Measurements from ENCODE around the gene ATN1. TPM values are rescaled to one million over a fixed set of nuclear protein-coding genes. Genes with fewer than 3 reads are reported as not detected.

Gene ATN1
- total and polyA plus RNA-seq, 4 donors, result 3.6 to 12.6 (median 7.9) TPM

DNA sequence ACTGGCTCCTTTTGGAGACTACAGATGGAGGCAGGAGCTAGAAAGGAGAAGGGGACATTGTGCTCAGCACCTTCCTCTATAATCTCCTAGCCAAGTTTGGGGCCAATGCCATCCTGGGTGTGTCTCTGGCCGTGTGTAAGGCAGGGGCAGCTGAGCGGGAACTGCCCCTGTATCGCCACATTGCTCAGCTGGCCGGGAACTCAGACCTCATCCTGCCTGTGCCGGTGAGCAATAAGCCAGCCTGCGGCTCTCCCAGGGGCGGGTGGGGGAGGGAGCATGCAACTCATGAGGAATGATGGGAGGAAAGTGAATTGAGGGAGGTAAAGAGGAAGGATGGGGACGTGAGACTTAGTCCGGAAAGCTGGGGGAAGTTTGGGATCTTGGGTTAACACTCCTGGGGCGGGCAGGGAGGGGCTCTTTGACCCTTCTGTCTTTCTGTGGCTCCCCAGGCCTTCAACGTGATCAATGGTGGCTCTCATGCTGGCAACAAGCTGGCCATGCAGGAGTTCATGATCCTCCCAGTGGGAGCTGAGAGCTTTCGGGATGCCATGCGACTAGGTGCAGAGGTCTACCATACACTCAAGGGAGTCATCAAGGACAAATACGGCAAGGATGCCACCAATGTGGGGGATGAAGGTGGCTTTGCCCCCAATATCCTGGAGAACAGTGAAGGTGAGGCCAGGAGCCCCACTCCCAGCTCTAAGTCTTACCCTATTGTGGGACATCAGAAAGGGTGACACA, 10.1 kb upstream of the ATN1 start:
- peaks cover 3 to 13% (median 6%) of the 10 kb centered on the region in 4 donors for H3K4me1 ChIP-seq (ENCODE audit: control insufficient read depth in 4 of 4, insufficient read depth in 4 of 4, low read length in 3 of 4)
- H3K36me3 ChIP-seq (ENCODE audit: control insufficient read depth in 4 of 4, insufficient read depth in 3 of 4, low read depth in 1 of 4, low read length in 3 of 4), result no peaks in the 10 kb centered on the region
- TF ChIP-seq, protein P1, sequence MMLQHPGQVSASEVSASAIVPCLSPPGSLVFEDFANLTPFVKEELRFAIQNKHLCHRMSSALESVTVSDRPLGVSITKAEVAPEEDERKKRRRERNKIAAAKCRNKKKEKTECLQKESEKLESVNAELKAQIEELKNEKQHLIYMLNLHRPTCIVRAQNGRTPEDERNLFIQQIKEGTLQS (IDR thresholded peaks at IDR 0.05), result no peak
- TF ChIP-seq, protein P2, sequence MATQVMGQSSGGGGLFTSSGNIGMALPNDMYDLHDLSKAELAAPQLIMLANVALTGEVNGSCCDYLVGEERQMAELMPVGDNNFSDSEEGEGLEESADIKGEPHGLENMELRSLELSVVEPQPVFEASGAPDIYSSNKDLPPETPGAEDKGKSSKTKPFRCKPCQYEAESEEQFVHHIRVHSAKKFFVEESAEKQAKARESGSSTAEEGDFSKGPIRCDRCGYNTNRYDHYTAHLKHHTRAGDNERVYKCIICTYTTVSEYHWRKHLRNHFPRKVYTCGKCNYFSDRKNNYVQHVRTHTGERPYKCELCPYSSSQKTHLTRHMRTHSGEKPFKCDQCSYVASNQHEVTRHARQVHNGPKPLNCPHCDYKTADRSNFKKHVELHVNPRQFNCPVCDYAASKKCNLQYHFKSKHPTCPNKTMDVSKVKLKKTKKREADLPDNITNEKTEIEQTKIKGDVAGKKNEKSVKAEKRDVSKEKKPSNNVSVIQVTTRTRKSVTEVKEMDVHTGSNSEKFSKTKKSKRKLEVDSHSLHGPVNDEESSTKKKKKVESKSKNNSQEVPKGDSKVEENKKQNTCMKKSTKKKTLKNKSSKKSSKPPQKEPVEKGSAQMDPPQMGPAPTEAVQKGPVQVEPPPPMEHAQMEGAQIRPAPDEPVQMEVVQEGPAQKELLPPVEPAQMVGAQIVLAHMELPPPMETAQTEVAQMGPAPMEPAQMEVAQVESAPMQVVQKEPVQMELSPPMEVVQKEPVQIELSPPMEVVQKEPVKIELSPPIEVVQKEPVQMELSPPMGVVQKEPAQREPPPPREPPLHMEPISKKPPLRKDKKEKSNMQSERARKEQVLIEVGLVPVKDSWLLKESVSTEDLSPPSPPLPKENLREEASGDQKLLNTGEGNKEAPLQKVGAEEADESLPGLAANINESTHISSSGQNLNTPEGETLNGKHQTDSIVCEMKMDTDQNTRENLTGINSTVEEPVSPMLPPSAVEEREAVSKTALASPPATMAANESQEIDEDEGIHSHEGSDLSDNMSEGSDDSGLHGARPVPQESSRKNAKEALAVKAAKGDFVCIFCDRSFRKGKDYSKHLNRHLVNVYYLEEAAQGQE (IDR thresholded peaks at IDR 0.05), result no peak
- TF ChIP-seq, protein P3, sequence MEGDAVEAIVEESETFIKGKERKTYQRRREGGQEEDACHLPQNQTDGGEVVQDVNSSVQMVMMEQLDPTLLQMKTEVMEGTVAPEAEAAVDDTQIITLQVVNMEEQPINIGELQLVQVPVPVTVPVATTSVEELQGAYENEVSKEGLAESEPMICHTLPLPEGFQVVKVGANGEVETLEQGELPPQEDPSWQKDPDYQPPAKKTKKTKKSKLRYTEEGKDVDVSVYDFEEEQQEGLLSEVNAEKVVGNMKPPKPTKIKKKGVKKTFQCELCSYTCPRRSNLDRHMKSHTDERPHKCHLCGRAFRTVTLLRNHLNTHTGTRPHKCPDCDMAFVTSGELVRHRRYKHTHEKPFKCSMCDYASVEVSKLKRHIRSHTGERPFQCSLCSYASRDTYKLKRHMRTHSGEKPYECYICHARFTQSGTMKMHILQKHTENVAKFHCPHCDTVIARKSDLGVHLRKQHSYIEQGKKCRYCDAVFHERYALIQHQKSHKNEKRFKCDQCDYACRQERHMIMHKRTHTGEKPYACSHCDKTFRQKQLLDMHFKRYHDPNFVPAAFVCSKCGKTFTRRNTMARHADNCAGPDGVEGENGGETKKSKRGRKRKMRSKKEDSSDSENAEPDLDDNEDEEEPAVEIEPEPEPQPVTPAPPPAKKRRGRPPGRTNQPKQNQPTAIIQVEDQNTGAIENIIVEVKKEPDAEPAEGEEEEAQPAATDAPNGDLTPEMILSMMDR (IDR thresholded peaks at IDR 0.05; ENCODE audit: low read depth, low read length, missing input control), result no peak
- TF ChIP-seq GABPA (IDR thresholded peaks at IDR 0.05 in 1 of 2, conservative IDR thresholded peaks at IDR 0.05 in 1 of 2), result no peak
- H3K27ac ChIP-seq (ENCODE audit: low read depth in 1 of 2, low read length in 2 of 2), result no peak overlapping the region
- peaks cover 0 to 6% (median 0%) of the 10 kb centered on the region in 4 donors for H3K27me3 ChIP-seq (ENCODE audit: control insufficient read depth in 4 of 4, insufficient read depth in 4 of 4, low read length in 3 of 4)
- DNase-seq (ENCODE audit: low spot score), result no peak
- H3K4me3 ChIP-seq (ENCODE audit: low read depth in 1 of 3, low read length in 3 of 3), result no peak overlapping the region
- H3K9ac ChIP-seq (ENCODE audit: low read depth in 1 of 2, low read length in 2 of 2), result no peak overlapping the region
- no peaks in the 10 kb centered on the region for H3K9me3 ChIP-seq (ENCODE audit: control insufficient read depth in 4 of 4, low read length in 3 of 4)
- WGBS, result 90% methylated on average over 14 of the region's 14 CpGs

DNA sequence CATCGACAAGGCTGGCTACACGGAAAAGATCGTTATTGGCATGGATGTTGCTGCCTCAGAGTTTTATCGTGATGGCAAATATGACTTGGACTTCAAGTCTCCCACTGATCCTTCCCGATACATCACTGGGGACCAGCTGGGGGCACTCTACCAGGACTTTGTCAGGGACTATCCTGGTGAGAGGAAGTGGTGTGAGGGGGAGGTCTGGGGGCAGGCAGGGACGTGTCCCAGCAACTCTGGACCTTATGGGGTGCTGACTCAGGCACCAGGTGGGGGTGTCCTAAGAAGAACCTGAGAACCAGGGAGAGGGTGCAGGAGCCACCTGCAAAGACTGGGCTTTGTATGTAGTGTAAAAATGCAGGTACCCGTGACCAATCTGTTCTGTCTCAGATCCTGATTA, 8.2 kb upstream of the ATN1 start:
- WGBS, result 73% methylated on average over 7 of the region's 7 CpGs
- Histone ChIP-seq H3K27ac (ENCODE audit: low read depth in 1 of 2, low read length in 2 of 2) (no peak overlapping the region), H3K9ac (ENCODE audit: low read depth in 1 of 2, low read length in 2 of 2) (no peak overlapping the region), H3K4me1 (ENCODE audit: control insufficient read depth in 4 of 4, insufficient read depth in 4 of 4, low read length in 3 of 4) (peaks cover 0 to 16% (median 12%) of the 10 kb centered on the region in 4 donors), H3K4me3 (ENCODE audit: low read depth in 1 of 3, low read length in 3 of 3) (no peak overlapping the region), H3K9me3 (ENCODE audit: control insufficient read depth in 4 of 4, low read length in 3 of 4) (no peaks in the 10 kb centered on the region), H3K27me3 (ENCODE audit: control insufficient read depth in 4 of 4, insufficient read depth in 4 of 4, low read length in 3 of 4) (peaks cover 0 to 6% (median 0%) of the 10 kb centered on the region in 4 donors), H3K36me3 (ENCODE audit: control insufficient read depth in 4 of 4, insufficient read depth in 3 of 4, low read depth in 1 of 4, low read length in 3 of 4) (no peaks in the 10 kb centered on the region)
- TF ChIP-seq SP1 (IDR thresholded peaks at IDR 0.05) (no peak), NR2F2 (IDR thresholded peaks at IDR 0.05) (no peak), TAF1 (conservative IDR thresholded peaks at IDR 0.05) (no peak), FOXA1 (IDR thresholded peaks at IDR 0.05) (no peak), HNF4G (IDR thresholded peaks at IDR 0.05) (no peak), FOXA2 (IDR thresholded peaks at IDR 0.05) (no peak), EGR1 (IDR thresholded peaks at IDR 0.05; ENCODE audit: low read depth in 2 of 2) (no peak)
- TF ChIP-seq, protein P1 (IDR thresholded peaks at IDR 0.05), result no peak
- TF ChIP-seq, protein P3 (IDR thresholded peaks at IDR 0.05; ENCODE audit: low read depth, low read length, missing input control), result no peak
- no peak for DNase-seq (ENCODE audit: low spot score)
